Activated T-cell treated with anti-CD3 and anti-CD28 coated beads, Interleukin-2, amount 50 U/mL, for 72 hours (primary cell): ENCODE results near the gene SOST. TPM values are rescaled to one million over a fixed set of nuclear protein-coding genes. Genes with fewer than 3 reads are reported as not detected.

ENCODE experiments used
- ATAC-seq, 2 donors: fragments of 150-1000 bp; cut with Tn5 transposase; replicated peaks in 1 of 2; 2 replicates each; pipeline ENCODE4 v1.10.0; 2021; ENCODE audit warnings: moderate library complexity in 2 of 2, mild to moderate bottlenecking in 1 of 2
- DNase-seq, 2 donors: peaks; one replicate each; pipeline ENCODE4 v3.0.0; 2021 to 2022; ENCODE audit warnings: mixed read lengths in 1 of 2
- H3K27ac Mint-ChIP-seq: one replicate; pipeline ENCODE4 v1.8.0; 2022; ENCODE audit warnings: mild to moderate bottlenecking, moderate library complexity, mixed read lengths
- H3K27me3 Mint-ChIP-seq: one replicate; pipeline ENCODE4 v1.8.0; 2022; ENCODE audit warnings: low read depth, mixed read lengths
- H3K36me3 Mint-ChIP-seq, 2 donors: one replicate each; pipeline ENCODE4 v1.8.0; 2022; ENCODE audit warnings: mixed read lengths in 2 of 2, mild to moderate bottlenecking in 1 of 2; ENCODE audit not compliant: insufficient read depth in 2 of 2
- H3K4me1 Mint-ChIP-seq: one replicate; pipeline ENCODE4 v1.8.0; 2022; ENCODE audit warnings: low read depth, mixed read lengths
- H3K4me3 Mint-ChIP-seq, 2 donors: one replicate each; pipeline ENCODE4 v1.8.0; 2022; ENCODE audit warnings: mild to moderate bottlenecking in 2 of 2, mixed read lengths in 2 of 2, moderate library complexity in 2 of 2
- H3K9me3 Mint-ChIP-seq, 2 donors: one replicate each; pipeline ENCODE4 v1.8.0; 2022; ENCODE audit warnings: mixed read lengths in 2 of 2
- total RNA-seq, 2 donors: library from RNA; stranded (reverse); gene quantifications; one replicate each; pipeline ENCODE4 v1.2.3, GENCODE V29; 2022

SOST gene
- total RNA-seq, 2 donors from 2014 or later = not detected

GRCh38 chr17:43722269-43722619, 36.3 kb downstream of the SOST start:
- Mint-ChIP-seq H3K27ac (no peak overlapping the region), H3K4me1 (peaks cover 20% of the 10 kb centered on the region), H3K4me3 (no peak overlapping the region), H3K36me3 (peaks cover 0 to 2% of the 10 kb centered on the region in 2 donors), H3K9me3 (peaks cover 0 to 1% of the 10 kb centered on the region in 2 donors), H3K27me3 (peaks cover 6% of the 10 kb centered on the region)
- ATAC-seq = no peak
- DNase-seq = no peak

GRCh38 chr17:43721537-43722268, 36.9 kb downstream of the SOST start:
- Mint-ChIP-seq H3K27me3 (peaks cover 6% of the 10 kb centered on the region), H3K4me3 (peak overlapping the region; percentile 88 to 90), H3K9me3 (peaks cover 0 to 1% of the 10 kb centered on the region in 2 donors), H3K36me3 (peaks cover 0 to 2% of the 10 kb centered on the region in 2 donors), H3K4me1 (peaks cover 20% of the 10 kb centered on the region), H3K27ac (peak overlapping the region; percentile 80)
- DNase-seq (no peak), ATAC-seq (no peak)

- H3K9me3 Mint-ChIP-seq = peaks cover 0 to 1% of the 10 kb centered on the region in 2 donors
- H3K27me3 Mint-ChIP-seq = peaks cover 14% of the 10 kb centered on the region
- peaks cover 20% of the 10 kb centered on the region for H3K4me1 Mint-ChIP-seq
- ATAC-seq (peak; percentile 93 to 94), DNase-seq (peak; percentile 83 to 87)
- peak overlapping the region; percentile 87 for H3K27ac Mint-ChIP-seq
- H3K4me3 Mint-ChIP-seq = peak overlapping the region; percentile 88 to 90
- H3K36me3 Mint-ChIP-seq = peaks cover 0 to 2% of the 10 kb centered on the region in 2 donors
These were observed 38.1 kb downstream of the SOST start for GRCh38 chr17:43720311-43721060.

GRCh38 chr17:43719578-43719977, 39.0 kb downstream of the SOST start:
- Mint-ChIP-seq H3K27ac (peak overlapping the region; percentile 87), H3K36me3 (peaks cover under 1 to 2% of the 10 kb centered on the region in 2 donors), H3K4me3 (peak overlapping the region; percentile 88 to 90), H3K9me3 (no peaks in the 10 kb centered on the region), H3K27me3 (peaks cover 23% of the 10 kb centered on the region), H3K4me1 (peaks cover 23% of the 10 kb centered on the region)
- DNase-seq (no peak), ATAC-seq (peak in 1 of 2 donors; percentile 25)

- no peak overlapping the region for H3K27ac Mint-ChIP-seq
- no peak for ATAC-seq
- H3K4me3 Mint-ChIP-seq = no peak overlapping the region
- no peaks in the 10 kb centered on the region for H3K9me3 Mint-ChIP-seq
- DNase-seq = no peak
- H3K4me1 Mint-ChIP-seq = peaks cover 30% of the 10 kb centered on the region
- H3K27me3 Mint-ChIP-seq = peaks cover 32% of the 10 kb centered on the region
- H3K36me3 Mint-ChIP-seq = peaks cover 2 to 3% of the 10 kb centered on the region in 2 donors
These were observed 40.0 kb downstream of the SOST start for GRCh38 chr17:43718544-43718943.

GRCh38 chr17:43717913-43718312, 40.7 kb downstream of the SOST start:
- peaks cover 35% of the 10 kb centered on the region for H3K4me1 Mint-ChIP-seq
- no peak overlapping the region for H3K27ac Mint-ChIP-seq
- DNase-seq (no peak), ATAC-seq (no peak)
- no peaks in the 10 kb centered on the region for H3K9me3 Mint-ChIP-seq
- H3K36me3 Mint-ChIP-seq = peaks cover 2 to 3% of the 10 kb centered on the region in 2 donors
- H3K4me3 Mint-ChIP-seq = no peak overlapping the region
- peaks cover 37% of the 10 kb centered on the region for H3K27me3 Mint-ChIP-seq

- Mint-ChIP-seq H3K9me3 (no peaks in the 10 kb centered on the region), H3K36me3 (peaks cover 0 to 3% of the 10 kb centered on the region in 2 donors), H3K4me3 (peak overlapping the region; percentile 75 to 77), H3K27ac (no peak overlapping the region), H3K27me3 (peaks cover 66% of the 10 kb centered on the region), H3K4me1 (peaks cover 21% of the 10 kb centered on the region)
- DNase-seq (no peak), ATAC-seq (no peak)
These were observed 44.0 kb downstream of the SOST start for GRCh38 chr17:43714465-43715149.

GRCh38 chr17:43713494-43714162, 45.0 kb downstream of the SOST start:
- ATAC-seq (peak; percentile 82 to 87), DNase-seq (peak; percentile 34 to 49)
- peaks cover 16% of the 10 kb centered on the region for H3K4me1 Mint-ChIP-seq
- peak overlapping the region; percentile 75 to 77 for H3K4me3 Mint-ChIP-seq
- no peaks in the 10 kb centered on the region for H3K9me3 Mint-ChIP-seq
- no peak overlapping the region for H3K27ac Mint-ChIP-seq
- peaks cover 0 to 3% of the 10 kb centered on the region in 2 donors for H3K36me3 Mint-ChIP-seq
- H3K27me3 Mint-ChIP-seq = peaks cover 65% of the 10 kb centered on the region

GRCh38 chr17:43712397-43712796, 46.2 kb downstream of the SOST start:
- Mint-ChIP-seq H3K27ac (no peak overlapping the region), H3K27me3 (peaks cover 60% of the 10 kb centered on the region), H3K4me1 (peaks cover 16% of the 10 kb centered on the region), H3K36me3 (peaks cover 0 to 3% of the 10 kb centered on the region in 2 donors), H3K9me3 (no peaks in the 10 kb centered on the region), H3K4me3 (no peak overlapping the region)
- DNase-seq (no peak), ATAC-seq (no peak)

- peaks cover 16% of the 10 kb centered on the region for H3K4me1 Mint-ChIP-seq
- H3K27me3 Mint-ChIP-seq = peaks cover 55% of the 10 kb centered on the region
- ATAC-seq (no peak), DNase-seq (no peak)
- H3K36me3 Mint-ChIP-seq = peaks cover 0 to 3% of the 10 kb centered on the region in 2 donors
- no peak overlapping the region for H3K4me3 Mint-ChIP-seq
- H3K9me3 Mint-ChIP-seq = no peaks in the 10 kb centered on the region
- H3K27ac Mint-ChIP-seq = no peak overlapping the region
These were observed 48.5 kb downstream of the SOST start for GRCh38 chr17:43710101-43710500.

GRCh38 chr17:43709210-43709609, 49.4 kb downstream of the SOST start:
- no peak for ATAC-seq
- Mint-ChIP-seq H3K4me1 (peaks cover 10% of the 10 kb centered on the region), H3K9me3 (no peaks in the 10 kb centered on the region), H3K27me3 (peaks cover 46% of the 10 kb centered on the region), H3K4me3 (no peak overlapping the region), H3K27ac (no peak overlapping the region), H3K36me3 (no peaks in the 10 kb centered on the region)
- DNase-seq = no peak

GRCh38 chr17:43707184-43707583, 51.4 kb downstream of the SOST start:
- DNase-seq (no peak), ATAC-seq (no peak)
- peaks cover 40% of the 10 kb centered on the region for H3K27me3 Mint-ChIP-seq
- no peak overlapping the region for H3K4me3 Mint-ChIP-seq
- H3K9me3 Mint-ChIP-seq = no peaks in the 10 kb centered on the region
- H3K27ac Mint-ChIP-seq = no peak overlapping the region
- peaks cover 10% of the 10 kb centered on the region for H3K4me1 Mint-ChIP-seq
- H3K36me3 Mint-ChIP-seq = no peaks in the 10 kb centered on the region
